Epithelial cell of esophagus (primary cell): Measurements from ENCODE around the gene C1QTNF12.
A peak's percentile ranks its signal among the peaks of the same experiment; 100 is the strongest.

ENCODE experiments used
- DNase-seq: peaks from one replicate; pipeline ENCODE4 v3.0.0; 2010; ENCODE audit warnings: low read depth
- H3K4me3 ChIP-seq: 2 replicates; pipeline ENCODE4 v1.5.1; 2011; ENCODE audit warnings: mild to moderate bottlenecking, low read length, control low read depth
- CTCF ChIP-seq: IDR thresholded peaks from 2 replicates; pipeline ENCODE4 v1.5.1; 2011; ENCODE audit warnings: low read depth, mild to moderate bottlenecking, low read length, control low read depth, inconsistent platforms; ENCODE audit not compliant: insufficient read depth; ENCODE audit errors: missing control alignments

C1QTNF12 gene

GRCh38 chr1:1236176-1236763, 10.3 kb downstream of the C1QTNF12 start:
- no peak for DNase-seq
- no peak overlapping the region for H3K4me3 ChIP-seq
- no peak for TF ChIP-seq CTCF

- no peak for TF ChIP-seq CTCF
- H3K4me3 ChIP-seq = no peak overlapping the region
- no peak for DNase-seq
Observed at GRCh38 chr1:1235016-1235744, 11.3 kb downstream of the C1QTNF12 start.

- no peak for TF ChIP-seq CTCF
- no peak for DNase-seq
- H3K4me3 ChIP-seq = no peak overlapping the region
Observed at GRCh38 chr1:1234180-1234808, 12.2 kb downstream of the C1QTNF12 start.

- no peak for TF ChIP-seq CTCF
- no peak overlapping the region for H3K4me3 ChIP-seq
- DNase-seq = no peak
Observed at GRCh38 chr1:1233567-1233892, 13.0 kb downstream of the C1QTNF12 start.

GRCh38 chr1:1232796-1233566, 13.5 kb downstream of the C1QTNF12 start:
- H3K4me3 ChIP-seq = peak overlapping the region; percentile 19
- no peak for DNase-seq
- TF ChIP-seq CTCF = no peak

- no peak for TF ChIP-seq CTCF
- no peak for DNase-seq
Observed at GRCh38 chr1:1232208-1232795, 14.2 kb downstream of the C1QTNF12 start, which contains the start of gene B3GALT6. B3GALT6 (plus strand) TSS chr1:1232237; CDS start chr1:1232279, 42 bp downstream.

More at GRCh38 chr1:1232208-1232795, 14.2 kb downstream of the C1QTNF12 start, which contains the start of gene B3GALT6:
- H3K4me3 ChIP-seq = peak within 1 kb of the TSS; percentile 95
